Pancreas (tissue), 10 donors: Measurements from ENCODE around the gene SCYL3. TPM values are rescaled to one million over a fixed set of nuclear protein-coding genes. Genes with fewer than 3 reads are reported as not detected.

Experiments
- ATAC-seq, 4 donors: fragments of 200-7000 bp; cut with Tn5 transposase; one replicate each; pipeline versions ENCODE4 v1.8.0 to v1.9.1; 2020; ENCODE audit warnings: mild to moderate bottlenecking in 4 of 4, moderate library complexity in 4 of 4
- DNase-seq, 6 donors: peaks; one replicate each; pipeline ENCODE4 v3.0.0-alpha.2; 2020
- FAIRE-seq: peaks from 2 replicates; lab custom pipeline; 2012; peaks lifted over from hg19 to GRCh38; lab: Jason Lieb, UNC
- H3K27ac ChIP-seq, 4 donors: fragments of 200-600 bp; sonication (generic); 1 replicate in 3 of 4; 2 replicates in 1 of 4; pipeline versions ENCODE4 v1.5.0 to v1.8.0; 2020
- H3K27me3 ChIP-seq, 4 donors: fragments of 200-600 bp; one replicate each; pipeline ENCODE4 v1.8.0; 2021
- H3K36me3 ChIP-seq, 3 donors: fragments of 200-600 bp; sonication (generic) in 1 of 3; one replicate each; pipeline versions ENCODE4 v1.5.0 to v1.8.0; 2020 to 2021
- H3K4me1 ChIP-seq, 3 donors: fragments of 200-600 bp; one replicate each; pipeline ENCODE4 v1.8.0; 2021
- H3K4me3 ChIP-seq, 4 donors: fragments of 200-600 bp; sonication (generic) in 2 of 4; one replicate each; pipeline versions ENCODE4 v1.5.0 to v1.8.0; 2020 to 2021
- H3K9me3 ChIP-seq, 4 donors: fragments of 200-600 bp; one replicate each; pipeline ENCODE4 v1.8.0; 2021
- CTCF ChIP-seq, 4 donors: fragments of 200-600 bp; sonication (generic) in 3 of 4; IDR thresholded peaks; one replicate each; pipeline versions ENCODE4 v1.5.0 to v1.8.0; 2021; ENCODE audit warnings: antibody characterized with exemption in 4 of 4
- WGBS, 2 donors: extraction: QIAGEN DNeasy Blood & Tissue Kit; methylation state at CpG; one replicate each; pipeline ENCODE4 v1.1.7; 2013; 5-methylcytosine and 5-hydroxymethylcytosine counted together
- intact Hi-C, 3 donors: fragments of 100-400 bp; cut with DNase I; formaldehyde crosslinking; loops; one replicate each; pipeline versions ENCODE4 v1.11.1 to v1.14.2; 2022
- polyA plus RNA-seq, 2 donors: library from polyadenylated mRNA; stranded (reverse); fragments of 200-250 nt; gene quantifications; one replicate each; pipeline ENCODE4 v1.2.3, GENCODE V29; 2013
- total RNA-seq, 6 donors: library from RNA; stranded (reverse); fragmentation: NEBNext Ultra II Directional in 4 of 6; extraction: Animal tissue kit (Norgen Biotek cat#: 25700) in 4 of 6; gene quantifications; one replicate each; pipeline versions ENCODE4 v1.2.1 to v1.2.4, GENCODE V29; 2021 to 2023
- donor health status: healthy with polysubstance abuse.
- donor health status: DM: no; HTN: no; CAD: no; lungs with moderate emphysema.
- donor health status: DM: no; HTN: no; CAD: no.
- donor health status: control.
- donor health status: control.
- donor health status: Bipolar disorder and iron deficiency.
- donor health status: DM: yes; HTN: yes; CAD: no.
- donor health status: DM: no; HTN: no; CAD: no.
- donor health status: DM: no; HTN: no; CAD: no.
- donor health status: DM: yes; HTN: yes; CAD: no.

Gene SCYL3
- total and polyA plus RNA-seq, 8 donors: 2.9 to 9.0 (median 5.2) TPM

GRCh38 chr1:169892927-169893644 lies 610 bp downstream of the SCYL3 start:
- intact Hi-C loops: no loop called here
- DNase-seq (peak in 2 of 6 donors; percentile 40 to 55), FAIRE-seq (no peak), ATAC-seq (peak; percentile 0 to 9 (median 4))
- TF ChIP-seq CTCF (IDR thresholded peaks at IDR 0.05): no peak
- peak overlapping the region; percentile 62 to 95 (median 87) for H3K4me3 ChIP-seq
- no peaks in the 10 kb centered on the region for H3K36me3 ChIP-seq
- H3K27me3 ChIP-seq: no peaks in the 10 kb centered on the region
- peak overlapping the region; percentile 98 to 100 (median 98) for H3K27ac ChIP-seq
- WGBS, 2 donors: 0 to 1% methylated on average over 49 to 51 of the region's 51 CpGs
- peaks cover 18 to 42% (median 34%) of the 10 kb centered on the region in 3 donors for H3K4me1 ChIP-seq
- H3K9me3 ChIP-seq: no peaks in the 10 kb centered on the region

DNA sequence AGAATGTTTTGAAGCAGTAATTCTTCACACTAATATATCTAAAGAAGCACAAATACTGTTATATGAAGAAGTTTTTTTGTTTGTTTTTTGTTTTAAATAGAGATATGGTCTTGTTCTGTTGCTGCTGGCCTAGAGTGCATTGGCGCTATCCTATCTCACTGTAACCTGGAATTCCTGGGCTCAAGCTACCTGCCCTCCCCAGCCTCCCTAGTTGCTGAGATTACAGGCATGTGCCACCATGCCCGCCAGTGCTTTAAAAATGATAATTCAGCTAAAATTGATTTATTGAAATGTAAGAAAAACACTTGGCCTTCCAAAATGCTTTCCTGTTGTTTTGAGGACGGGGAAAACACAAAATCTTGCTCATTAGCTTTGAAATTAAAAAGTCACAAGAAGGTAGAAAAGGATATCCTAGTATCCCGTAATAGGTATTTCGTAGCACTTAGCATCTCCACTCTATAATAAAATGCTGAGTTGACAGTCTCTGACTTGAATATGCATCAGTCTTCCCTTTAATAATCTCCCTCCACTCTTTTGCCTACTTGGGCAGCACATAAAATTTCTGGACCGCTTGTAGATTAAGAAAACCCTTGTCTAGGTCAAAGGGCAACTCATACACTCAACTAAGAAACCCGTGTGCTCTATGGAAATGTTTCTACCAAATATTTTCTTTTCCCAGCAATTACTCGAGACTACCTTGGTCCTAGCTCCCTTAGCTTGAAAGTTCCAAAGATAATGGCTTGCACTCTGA lies 1.3 kb downstream of the SCYL3 start:
- TF ChIP-seq CTCF (IDR thresholded peaks at IDR 0.05): no peak
- DNase-seq (no peak), ATAC-seq (no peak), FAIRE-seq (no peak)
- intact Hi-C loops: no loop called here
- Histone ChIP-seq H3K36me3 (no peaks in the 10 kb centered on the region), H3K4me3 (peak overlapping the region; percentile 62 to 95 (median 87)), H3K4me1 (peaks cover 18 to 47% (median 34%) of the 10 kb centered on the region in 3 donors), H3K27me3 (no peaks in the 10 kb centered on the region), H3K9me3 (no peaks in the 10 kb centered on the region), H3K27ac (peak overlapping the region; percentile 6 to 100 (median 98))
- WGBS, 2 donors: 22 to 26% methylated on average over 8 of the region's 8 CpGs

DNA sequence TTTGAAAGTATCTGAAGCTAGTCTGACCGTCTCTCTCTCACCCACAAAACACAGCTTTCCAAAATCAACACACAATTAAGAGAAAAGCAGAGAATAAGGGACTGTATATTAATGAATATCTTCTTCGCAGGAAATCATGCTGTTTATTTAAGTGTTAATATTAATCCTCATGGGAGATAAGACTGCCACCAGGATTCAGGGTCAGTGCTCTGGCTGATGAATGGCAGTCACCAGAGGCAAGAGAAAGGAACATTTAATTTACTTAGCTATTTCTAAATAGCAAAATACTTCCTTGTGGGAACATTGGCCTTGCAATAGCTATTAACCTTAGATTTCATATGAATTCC lies 2.2 kb downstream of the SCYL3 start:
- ATAC-seq (peak; percentile 6 to 44 (median 24)), FAIRE-seq (no peak), DNase-seq (peak in 3 of 6 donors; percentile 32 to 50 (median 37))
- no peak for TF ChIP-seq CTCF (IDR thresholded peaks at IDR 0.05)
- Histone ChIP-seq H3K9me3 (no peaks in the 10 kb centered on the region), H3K4me1 (peaks cover 18 to 47% (median 34%) of the 10 kb centered on the region in 3 donors), H3K4me3 (peak overlapping the region in 2 of 4 donors; percentile 18 to 95), H3K27me3 (no peaks in the 10 kb centered on the region), H3K27ac (peak overlapping the region; percentile 6 to 98 (median 52)), H3K36me3 (peaks cover 0 to 3% (median 0%) of the 10 kb centered on the region in 3 donors)
- WGBS, 2 donors: 11 to 15% methylated on average over 2 of the region's 2 CpGs
- intact Hi-C loops: no loop called here

DNA sequence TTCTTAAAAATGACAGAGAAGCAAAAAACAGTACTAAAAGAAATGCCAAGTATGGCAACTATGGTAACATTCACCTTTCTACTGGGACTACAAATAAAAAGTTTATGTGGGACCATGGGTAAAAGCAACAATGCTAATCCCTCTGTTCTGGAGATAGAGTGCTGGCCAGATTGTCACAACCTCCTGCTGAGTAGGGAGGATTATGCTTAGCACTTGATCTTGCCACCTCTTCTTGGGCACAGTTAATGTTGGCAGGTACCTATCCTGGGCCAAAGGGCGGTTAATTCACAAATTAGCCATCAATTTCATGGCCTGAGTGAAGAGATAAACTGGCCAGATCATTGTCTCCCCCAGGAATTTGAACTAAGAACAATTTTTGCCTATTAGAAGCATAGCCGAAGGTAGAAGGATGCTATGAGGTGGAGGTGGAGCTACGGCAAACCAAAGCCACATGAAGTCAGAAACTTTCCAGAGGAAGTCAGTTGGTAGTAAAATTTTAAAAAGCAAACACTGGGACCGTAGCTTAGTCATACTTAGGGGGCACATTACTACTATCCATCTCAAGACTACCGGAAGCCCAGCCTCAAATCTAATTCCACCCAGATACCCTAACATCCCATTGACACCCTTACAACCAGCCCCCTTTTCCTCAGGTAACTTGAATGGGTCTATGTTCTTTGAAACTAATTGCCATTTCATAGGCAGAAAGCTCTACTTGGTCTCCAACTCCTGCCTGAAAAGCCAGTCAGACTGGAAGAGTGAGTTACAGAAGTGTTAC lies 2.7 kb downstream of the SCYL3 start:
- peak overlapping the region in 2 of 4 donors; percentile 18 to 95 for H3K4me3 ChIP-seq

More for the DNA sequence above, 2.7 kb downstream of the SCYL3 start:
- Histone ChIP-seq H3K27me3 (no peaks in the 10 kb centered on the region), H3K36me3 (peaks cover 0 to 6% (median 0%) of the 10 kb centered on the region in 3 donors), H3K27ac (peak overlapping the region; percentile 6 to 98 (median 69)), H3K9me3 (no peaks in the 10 kb centered on the region), H3K4me1 (peaks cover 18 to 47% (median 34%) of the 10 kb centered on the region in 3 donors)
- TF ChIP-seq CTCF (IDR thresholded peaks at IDR 0.05): no peak
- peak in 3 of 6 donors; percentile 37 to 58 (median 46) for DNase-seq
- ATAC-seq: peak; percentile 3 to 24 (median 9)
- intact Hi-C loops: no loop called here
- no peak for FAIRE-seq
- WGBS, 2 donors: 12 to 14% methylated on average over 5 of the region's 5 CpGs
